GM19238 (cell line): ENCODE measurements around the gene FBXL5.

Source experiments
- DNase-seq: peaks from one replicate; pipeline ENCODE4 v3.0.0; 2011; ENCODE audit warnings: low spot score; ENCODE audit not compliant: insufficient read length

The FBXL5 gene

GRCh38 chr4:15676899-15677298 lies 21.7 kb upstream of the FBXL5 start:
- DNase-seq, result no peak

GRCh38 chr4:15676039-15676438 lies 20.9 kb upstream of the FBXL5 start:
- no peak for DNase-seq

GRCh38 chr4:15675356-15675755 lies 20.2 kb upstream of the FBXL5 start:
- DNase-seq, result no peak

GRCh38 chr4:15674926-15675325 lies 19.8 kb upstream of the FBXL5 start:
- DNase-seq, result no peak

- DNase-seq, result no peak
Measured at GRCh38 chr4:15674046-15674445, 18.9 kb upstream of the FBXL5 start.

GRCh38 chr4:15673337-15673736 lies 18.2 kb upstream of the FBXL5 start:
- no peak for DNase-seq

- no peak for DNase-seq
Measured at GRCh38 chr4:15672101-15672500, 16.9 kb upstream of the FBXL5 start.

GRCh38 chr4:15670576-15670975 lies 15.4 kb upstream of the FBXL5 start:
- DNase-seq, result no peak

- DNase-seq, result no peak
Measured at GRCh38 chr4:15668566-15669435, 13.6 kb upstream of the FBXL5 start.

- DNase-seq, result no peak
Measured at GRCh38 chr4:15667006-15667405, 11.8 kb upstream of the FBXL5 start.

GRCh38 chr4:15665753-15666365 lies 10.7 kb upstream of the FBXL5 start:
- no peak for DNase-seq

GRCh38 chr4:15659768-15660570 lies 4.8 kb upstream of the FBXL5 start:
- DNase-seq, result no peak

GRCh38 chr4:15658781-15659180 lies 3.6 kb upstream of the FBXL5 start:
- DNase-seq, result no peak

GRCh38 chr4:15658136-15658770 lies 3.1 kb upstream of the FBXL5 start:
- DNase-seq, result no peak

- DNase-seq, result no peak
Measured at GRCh38 chr4:15657366-15657765, 2.2 kb upstream of the FBXL5 start.

- DNase-seq, result no peak
Measured at GRCh38 chr4:15656038-15656470, 897 bp upstream of the FBXL5 start.

- no peak for DNase-seq
Measured at GRCh38 chr4:15654593-15655222, 449 bp downstream of the FBXL5 start.

- DNase-seq, result peak; percentile 25
Measured at GRCh38 chr4:15653864-15654592, 1.1 kb downstream of the FBXL5 start.

GRCh38 chr4:15653420-15653819 lies 1.7 kb downstream of the FBXL5 start:
- DNase-seq, result no peak

GRCh38 chr4:15652841-15653240 lies 2.3 kb downstream of the FBXL5 start:
- no peak for DNase-seq
